NCI-H69 (cell line): ENCODE data around the gene ERICH4.
"Not testable (repeated sequence)": the region's sequence is repeated elsewhere in the genome, so short reads cannot be mapped to it uniquely, and the experiment has no call there.

ENCODE experiments used
- DNase-seq: peaks from one replicate; lab custom pipeline; 2025; lab: John Stamatoyannopoulos, UW

ERICH4 gene

DNA sequence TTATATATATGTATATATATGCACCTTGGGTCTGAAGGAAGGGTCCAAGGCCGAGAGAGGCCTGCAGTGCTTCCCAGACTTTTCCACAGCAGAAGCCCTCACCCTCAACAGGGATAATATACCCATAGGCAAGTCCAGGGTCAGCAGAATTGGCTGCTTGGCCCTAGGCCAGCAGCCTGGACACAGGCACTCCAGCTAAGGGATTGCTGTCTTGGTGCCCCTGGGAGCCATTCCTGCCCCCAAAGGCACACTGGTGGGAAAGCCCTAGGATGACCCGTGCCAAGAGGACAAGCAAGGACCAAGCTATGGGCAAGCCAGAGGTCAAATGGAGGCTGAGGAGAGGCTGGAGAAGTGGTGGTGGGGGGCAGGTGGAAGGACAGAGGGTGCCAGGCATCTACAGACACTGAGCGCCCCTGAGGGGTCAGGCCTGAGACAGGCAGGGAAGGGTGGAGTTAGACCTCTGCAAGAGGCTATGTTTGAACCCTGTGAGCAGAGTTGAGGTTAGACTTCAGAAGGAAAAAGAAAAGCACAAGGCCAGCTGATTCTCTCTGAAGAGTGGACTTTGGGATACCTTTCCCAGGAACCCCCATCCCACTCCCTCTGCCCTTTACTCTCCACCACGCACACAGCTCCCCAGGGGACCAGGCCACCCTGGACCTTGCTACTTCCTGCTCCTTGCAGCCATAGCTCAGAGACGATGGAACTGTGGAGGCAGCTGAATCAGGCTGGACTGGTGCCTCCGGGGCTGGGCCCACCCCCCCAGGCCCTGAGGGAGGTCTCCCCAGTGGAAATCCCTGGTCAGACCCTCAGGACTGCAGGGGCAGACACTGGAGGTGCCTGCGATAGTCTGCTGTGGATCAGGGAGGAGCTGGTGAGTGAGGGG, at the start of gene ERICH4:
TSS of gene ERICH4 (plus strand) at position 684 of the 883 bp plus-strand sequence. CDS start at position 698, 14 bp downstream.
- no peak for DNase-seq

GRCh38 chr19:41395355-41395754, 47.6 kb upstream of the ERICH4 start:
- no peak for DNase-seq

GRCh38 chr19:41397086-41398049, 45.6 kb upstream of the ERICH4 start, which contains the start of the genes BCKDHA and EXOSC5:
TSS of gene BCKDHA (plus strand) at chr19:41397818. CDS start at chr19:41397828, 10 bp downstream.
TSS of gene EXOSC5 (minus strand) at chr19:41397359. CDS start at chr19:41397328, 31 bp downstream.
- DNase-seq: peak; percentile 100

- DNase-seq: no peak
These were observed 44.9 kb upstream of the ERICH4 start for GRCh38 chr19:41398050-41398418.

GRCh38 chr19:41398598-41398997, 44.4 kb upstream of the ERICH4 start:
- DNase-seq: no peak

DNA sequence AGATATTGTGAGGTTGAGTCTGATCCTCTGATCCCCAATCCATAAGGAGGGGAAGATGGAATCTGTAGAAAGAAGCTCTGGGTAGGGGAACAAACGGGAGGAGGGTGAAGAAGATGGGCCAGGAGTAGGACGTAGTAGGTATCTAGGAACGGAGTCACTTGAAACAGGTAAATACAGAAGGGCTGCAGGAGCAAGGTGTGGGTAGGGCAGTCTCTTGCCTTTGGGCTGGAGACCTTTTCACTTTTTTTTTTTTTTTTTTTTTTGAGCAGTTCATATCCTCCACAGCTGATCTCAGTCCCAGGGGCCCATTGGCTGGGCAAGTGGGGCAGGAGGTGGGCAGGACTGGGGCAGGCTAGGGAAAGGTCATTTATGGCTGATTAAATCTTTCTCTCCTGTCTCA, 43.9 kb upstream of the ERICH4 start:
- no peak for DNase-seq

DNA sequence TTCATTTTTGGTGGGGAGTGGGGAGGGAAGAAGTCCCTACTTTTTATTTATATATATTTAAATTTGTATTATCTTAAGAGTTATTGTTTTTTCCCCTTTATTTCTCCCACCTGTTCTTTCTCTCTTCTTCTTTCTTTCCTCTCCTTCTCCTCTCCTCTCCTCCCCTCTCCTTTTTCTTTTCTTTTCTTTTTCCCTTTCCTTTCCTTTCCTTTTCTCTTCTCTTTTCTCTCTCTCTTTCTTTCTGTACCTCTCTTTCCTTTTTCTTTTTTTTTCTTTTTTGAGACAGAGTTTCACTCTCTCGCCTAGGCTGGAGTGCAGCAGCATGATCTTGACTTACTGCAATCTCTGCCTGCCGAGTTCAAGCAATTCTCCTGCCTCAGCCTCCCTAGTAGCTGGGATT, 43.4 kb upstream of the ERICH4 start:
- DNase-seq: no peak

DNA sequence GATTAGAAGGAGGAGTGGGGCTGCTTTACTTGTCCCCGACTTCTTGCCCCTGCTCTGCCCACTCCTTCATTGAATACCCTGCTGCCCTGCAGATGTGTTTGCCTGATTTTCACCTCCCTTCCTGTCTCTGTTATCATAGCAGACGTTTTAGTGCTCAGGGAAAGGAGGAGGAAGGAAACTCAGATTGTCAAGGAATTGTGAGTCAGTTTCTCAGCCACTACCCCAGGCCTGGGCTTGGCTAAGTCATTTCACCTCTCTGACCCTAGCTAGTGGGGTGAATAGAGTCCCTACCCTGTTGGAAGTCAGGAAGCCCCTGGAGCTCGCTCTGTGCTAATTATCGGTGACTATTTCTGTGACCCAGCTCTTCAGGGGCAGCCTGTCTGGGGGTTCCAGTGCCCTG, 41.5 kb upstream of the ERICH4 start:
- DNase-seq: no peak

GRCh38 chr19:41402010-41402409, 40.9 kb upstream of the ERICH4 start:
- DNase-seq: no peak

DNA sequence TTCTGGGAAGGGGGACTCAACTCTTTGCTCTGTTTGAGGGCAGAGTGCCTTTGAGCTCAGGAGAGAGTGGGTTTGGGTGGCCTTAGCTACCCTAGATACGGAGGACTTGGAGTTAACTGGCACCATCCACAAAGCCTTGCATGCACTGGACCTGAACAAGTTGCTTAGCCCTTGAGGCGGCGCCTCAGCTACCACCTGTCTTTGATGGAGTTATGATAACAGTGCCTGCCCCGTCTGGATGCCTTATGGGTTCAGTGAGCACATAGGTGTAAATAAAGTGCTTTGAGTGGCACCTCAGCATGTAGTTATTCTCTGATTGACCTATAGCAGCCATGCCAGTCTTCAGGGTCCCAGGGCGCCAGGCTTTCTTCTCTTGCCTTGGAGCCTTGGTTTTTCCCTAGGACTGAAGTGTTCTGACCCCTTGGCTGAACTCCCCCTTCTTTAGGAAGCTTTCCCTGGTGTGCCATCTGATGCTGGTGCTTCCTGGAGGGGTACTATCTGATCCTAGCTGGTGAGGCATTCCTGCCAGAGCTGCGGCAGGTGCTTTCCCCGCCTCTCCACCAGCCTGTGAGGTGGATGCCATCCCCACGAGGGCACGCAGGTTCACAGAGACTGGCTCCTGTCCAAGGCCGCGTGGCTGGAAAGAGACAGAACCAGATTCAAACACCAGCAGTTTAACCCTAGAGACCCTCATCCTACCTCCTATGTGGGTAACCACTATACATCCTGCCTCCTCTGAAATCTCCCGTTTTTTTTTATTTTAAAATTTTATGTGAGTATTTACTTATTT, 39.6 kb upstream of the ERICH4 start:
- peak; percentile 15 for DNase-seq

GRCh38 chr19:41405776-41406175, 37.2 kb upstream of the ERICH4 start:
- no peak for DNase-seq

- no peak for DNase-seq
These were observed 35.7 kb upstream of the ERICH4 start for GRCh38 chr19:41407271-41407670.

DNA sequence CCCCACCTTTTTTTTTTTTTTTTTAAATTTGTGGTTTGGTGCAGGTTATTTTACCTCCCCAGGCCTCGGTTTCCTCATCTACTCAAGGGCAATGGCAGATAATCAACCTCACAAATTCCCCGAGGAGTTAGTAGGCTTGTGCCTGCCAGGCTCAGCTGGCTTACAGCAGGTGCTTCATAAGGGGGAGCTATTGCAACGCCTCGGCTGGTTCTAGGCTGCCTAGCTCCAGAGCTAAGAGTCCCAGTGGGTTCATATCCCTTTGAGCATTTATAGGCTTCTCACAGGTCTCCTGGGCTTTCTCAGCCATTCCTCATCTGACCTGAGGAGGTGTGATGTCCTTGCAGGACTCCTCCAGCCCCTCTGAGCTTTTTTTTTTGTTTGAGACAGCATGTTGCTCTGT, 34.7 kb upstream of the ERICH4 start:
- DNase-seq: peak; percentile 37

DNA sequence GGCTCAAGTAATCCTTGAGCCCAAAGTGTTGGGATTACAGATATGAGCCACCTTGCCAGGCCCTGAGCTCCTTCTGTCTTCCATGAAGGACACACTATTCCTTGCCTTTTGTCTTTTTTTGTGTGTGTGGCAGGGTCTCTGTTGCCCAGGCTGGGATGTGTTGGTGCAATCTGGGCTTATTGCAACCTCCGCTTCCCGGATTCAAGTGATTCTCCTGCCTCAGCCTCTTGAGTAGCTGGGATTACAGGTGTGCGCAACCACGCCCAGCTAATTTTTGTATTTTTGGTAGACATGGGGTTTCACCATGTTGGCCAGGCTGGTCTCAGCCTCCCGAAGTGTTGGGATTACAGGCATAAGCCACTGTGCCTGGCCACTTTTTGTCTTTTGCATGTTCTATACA, 34.1 kb upstream of the ERICH4 start:
- not testable (repeated sequence) for DNase-seq

DNA sequence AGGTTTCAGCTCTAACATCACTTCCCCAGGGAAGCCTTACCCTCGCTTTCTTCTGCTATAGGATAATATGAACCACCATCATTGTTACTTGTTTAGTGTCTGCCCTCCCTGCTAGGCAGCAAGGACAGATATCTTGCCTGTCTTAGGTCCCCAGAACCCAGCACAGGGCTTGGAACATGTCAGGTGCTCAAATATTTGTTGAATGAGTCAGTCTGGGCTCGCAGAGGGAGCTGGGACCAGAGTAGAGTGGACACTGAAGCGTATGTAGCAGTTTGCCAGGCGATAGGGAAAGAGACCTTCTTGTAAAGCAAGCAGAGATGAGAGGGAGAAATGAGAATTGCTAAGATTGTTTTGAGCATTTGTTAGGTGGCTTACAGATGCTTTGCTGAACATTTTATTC, 33.7 kb upstream of the ERICH4 start:
- peak; percentile 58 for DNase-seq

GRCh38 chr19:41410336-41411054, 32.5 kb upstream of the ERICH4 start:
- no peak for DNase-seq

GRCh38 chr19:41411100-41411967, 31.6 kb upstream of the ERICH4 start:
- DNase-seq: no peak

DNA sequence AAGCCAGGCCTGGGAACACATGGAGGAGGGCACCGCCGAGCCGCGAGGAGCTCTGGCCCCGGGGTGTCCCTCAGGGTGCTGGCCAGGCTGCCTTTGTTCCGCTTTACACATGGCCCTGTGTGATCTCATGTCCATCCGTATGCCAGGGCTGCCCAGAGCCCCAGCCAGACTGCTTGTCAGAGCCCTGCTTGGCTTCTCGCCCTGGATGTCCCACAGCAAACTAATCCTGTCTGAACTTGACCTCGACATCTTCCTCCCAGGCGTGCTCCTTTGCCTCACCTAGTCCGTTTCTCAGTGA, 31.0 kb upstream of the ERICH4 start:
- DNase-seq: no peak

- no peak for DNase-seq
These were observed 30.0 kb upstream of the ERICH4 start for GRCh38 chr19:41412953-41413352.

DNA sequence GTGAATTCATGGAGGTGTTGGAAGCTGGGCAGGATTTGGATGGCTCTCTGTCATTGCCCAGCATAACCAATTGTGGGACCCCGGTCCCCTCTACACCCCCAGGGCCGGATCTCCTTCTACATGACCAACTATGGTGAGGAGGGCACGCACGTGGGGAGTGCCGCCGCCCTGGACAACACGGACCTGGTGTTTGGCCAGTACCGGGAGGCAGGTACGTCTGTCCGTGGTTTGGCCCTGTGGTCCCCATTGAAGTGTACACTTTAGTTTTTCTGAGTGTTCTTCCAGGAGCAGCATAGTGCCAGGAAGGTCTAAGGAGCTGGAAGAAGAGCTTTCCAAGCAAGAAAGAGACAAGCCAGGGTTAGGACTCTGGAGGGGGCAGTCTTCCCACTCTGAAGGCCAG, 29.0 kb upstream of the ERICH4 start:
- no peak for DNase-seq
